Measurements from ENCODE around the gene TGM2.

GRCh38 chr20:38213607-38213940, 48.5 kb upstream of the TGM2 start:
- no peak for TF ChIP-seq ZNF274 (IDR thresholded peaks at IDR 0.05; ENCODE audit: borderline replicate concordance, low read depth, low read length)
- no peak for TF ChIP-seq EZH2 (IDR thresholded peaks at IDR 0.05; ENCODE audit: borderline replicate concordance, low read depth, low read length)
- no peak for TF ChIP-seq BRF2 (IDR thresholded peaks at IDR 0.05; ENCODE audit: borderline replicate concordance, insufficient read depth, insufficient read length)
- no peak for TF ChIP-seq ELF4 (CRISPR knock-in tag; IDR thresholded peaks at IDR 0.05)
- no peak for TF ChIP-seq ZNF785 (CRISPR knock-in tag; IDR thresholded peaks at IDR 0.05)
- no peak for TF ChIP-seq CUX1 (CRISPR knock-in tag; IDR thresholded peaks at IDR 0.05)
- no peak for TF ChIP-seq CREB1 (IDR thresholded peaks at IDR 0.05)
- no peak for TF ChIP-seq CREB1 (CRISPR knock-in tag; IDR thresholded peaks at IDR 0.05)
- TF ChIP-seq RAD21 (CRISPR knock-in tag; conservative IDR thresholded peaks at IDR 0.05 in 1 of 2, IDR thresholded peaks at IDR 0.05 in 1 of 2): no peak
- no peak for TF ChIP-seq VEZF1 (CRISPR knock-in tag; IDR thresholded peaks at IDR 0.05)
- no peak for TF ChIP-seq FOXA3 (CRISPR knock-in tag; conservative IDR thresholded peaks at IDR 0.05 in 1 of 2, IDR thresholded peaks at IDR 0.05 in 1 of 2)
- TF ChIP-seq ZSCAN29 (IDR thresholded peaks at IDR 0.05): no peak
